Activated CD8-positive, alpha-beta memory T cell treated with anti-CD3 and anti-CD28 coated beads, Interleukin-2, amount 10 ng/mL, durations not matched to agents 7 days and 5 days (primary cell): ENCODE data around the gene USB1. TPM values are rescaled to one million over a fixed set of nuclear protein-coding genes. Genes with fewer than 3 reads are reported as not detected.

ENCODE experiments used
- ATAC-seq: fragments of 150-1000 bp; cut with Tn5 transposase; one replicate; pipeline ENCODE4 v1.10.0; 2021; ENCODE audit warnings: moderate library complexity
- CTCF ChIA-PET: fragments of 350-600 bp; sonication (Branson Sonifier 250); formaldehyde crosslinking; loops from one replicate; lab custom pipeline; 2021; ENCODE audit warnings: antibody characterized with exemption; lab: Charles Lee
- DNase-seq: peaks from one replicate; pipeline ENCODE4 v3.0.0-alpha.2; 2020
- H3K27ac Mint-ChIP-seq: one replicate; pipeline ENCODE4 v1.8.0; 2021; ENCODE audit warnings: mild to moderate bottlenecking, mixed read lengths
- H3K27me3 Mint-ChIP-seq: one replicate; pipeline ENCODE4 v1.8.0; 2021; ENCODE audit warnings: mixed read lengths
- H3K36me3 Mint-ChIP-seq: one replicate; pipeline ENCODE4 v1.8.0; 2021; ENCODE audit warnings: mild to moderate bottlenecking, mixed read lengths
- H3K4me1 Mint-ChIP-seq: one replicate; pipeline ENCODE4 v1.8.0; 2021; ENCODE audit warnings: mixed read lengths
- H3K4me3 Mint-ChIP-seq: one replicate; pipeline ENCODE4 v1.8.0; 2021; ENCODE audit warnings: mild to moderate bottlenecking, moderate library complexity, mixed read lengths
- H3K9me3 Mint-ChIP-seq: one replicate; pipeline ENCODE4 v1.8.0; 2022; ENCODE audit warnings: low read depth, mixed read lengths
- total RNA-seq, 2 experiments: library from RNA; stranded (reverse); gene quantifications; one replicate each; pipeline ENCODE4 v1.2.3, GENCODE V29; 2021

USB1 gene
- total RNA-seq, 2 experiments from 2014 or later: 62.2 to 68.0 TPM

GRCh38 chr16:58070585-58070984 lies 69.4 kb downstream of the USB1 start:
- H3K4me1 Mint-ChIP-seq: no peaks in the 10 kb centered on the region
- H3K4me3 Mint-ChIP-seq: no peak overlapping the region
- peaks cover 5% of the 10 kb centered on the region for H3K9me3 Mint-ChIP-seq
- H3K27ac Mint-ChIP-seq: no peak overlapping the region
- CTCF ChIA-PET: no interaction called here
- H3K36me3 Mint-ChIP-seq: no peaks in the 10 kb centered on the region
- DNase-seq: no peak
- ATAC-seq: no peak
- no peaks in the 10 kb centered on the region for H3K27me3 Mint-ChIP-seq

Other genes with a start within 250 kb of the USB1 start
- under 1 TPM in 1 of 2 experiments, not detected in 1; 0.47 TPM for gene KIFC3, start 198.9 kb upstream of the USB1 start, total RNA-seq
- not detected for gene CNGB1, start 30.3 kb upstream of the USB1 start, total RNA-seq
- gene ZNF319, start 735 bp upstream of the USB1 start, total RNA-seq: 10 to 100 TPM; 14.6 to 16.8 TPM
- 1 to 10 TPM in 1 of 2 experiments, under 1 TPM in 1; 0.75 to 1.1 TPM for gene MMP15, start 24.3 kb downstream of the USB1 start, total RNA-seq
- gene CFAP20, start 128.0 kb downstream of the USB1 start, total RNA-seq: 10 to 100 TPM; 35.1 to 40.2 TPM
- gene CSNK2A2, start 196.7 kb downstream of the USB1 start, total RNA-seq: 10 to 100 TPM; 57.8 to 72.5 TPM